H9 (cell line): Measurements from ENCODE around the gene PEPD. TPM values are rescaled to one million over a fixed set of nuclear protein-coding genes. Genes with fewer than 3 reads are reported as not detected.

Source experiments
- DNase-seq: peaks from one replicate; pipeline ENCODE4 v3.0.0-alpha.2; 2017
- H2AFZ ChIP-seq: one replicate; pipeline ENCODE4 v1.6.1; 2013; ENCODE audit warnings: mild to moderate bottlenecking, low read length, control low read depth, moderate library complexity
- H2AK5ac ChIP-seq: 2 replicates; pipeline ENCODE4 v1.6.1; 2013; ENCODE audit warnings: low read length, control low read depth, mixed read lengths; ENCODE audit not compliant: insufficient read length
- H2BK120ac ChIP-seq: one replicate; pipeline ENCODE4 v1.6.1; 2013; ENCODE audit warnings: low read depth, mild to moderate bottlenecking, low read length, control low read depth, inconsistent platforms; ENCODE audit not compliant: poor library complexity, severe bottlenecking
- H2BK12ac ChIP-seq: 2 replicates; pipeline ENCODE4 v1.6.1; 2013; ENCODE audit warnings: low read length, control low read depth, mixed read lengths, low read depth; ENCODE audit not compliant: insufficient read length
- H2BK15ac ChIP-seq: 2 replicates; pipeline ENCODE4 v1.6.1; 2013; ENCODE audit warnings: low read depth, low read length, control low read depth
- H2BK20ac ChIP-seq: one replicate; pipeline ENCODE4 v1.6.1; 2013; ENCODE audit warnings: low read depth, mild to moderate bottlenecking, low read length, control low read depth, inconsistent platforms; ENCODE audit not compliant: poor library complexity, severe bottlenecking
- H2BK5ac ChIP-seq: 2 replicates; pipeline ENCODE4 v1.6.1; 2013; ENCODE audit warnings: low read length, control low read depth, mixed read lengths; ENCODE audit not compliant: insufficient read length
- H3K14ac ChIP-seq: 2 replicates; pipeline ENCODE4 v1.6.1; 2013; ENCODE audit warnings: low read length, control low read depth; ENCODE audit not compliant: insufficient read depth
- H3K18ac ChIP-seq: 2 replicates; pipeline ENCODE4 v1.6.1; 2013; ENCODE audit warnings: low read depth, mild to moderate bottlenecking, mixed read lengths, low read length, control low read depth; ENCODE audit not compliant: insufficient read length
- H3K23ac ChIP-seq: 2 replicates; pipeline ENCODE4 v1.6.1; 2013; ENCODE audit warnings: low read length, control low read depth, mixed read lengths, low read depth; ENCODE audit not compliant: insufficient read length
- H3K23me2 ChIP-seq: 2 replicates; pipeline ENCODE4 v1.6.1; 2013; ENCODE audit warnings: low read depth, mild to moderate bottlenecking, mixed read lengths, low read length, control low read depth; ENCODE audit not compliant: insufficient read length, poor library complexity, severe bottlenecking
- H3K27ac ChIP-seq: 2 replicates; pipeline ENCODE4 v1.5.1; 2013; ENCODE audit warnings: low read length, control low read depth, mixed read lengths, low read depth; ENCODE audit not compliant: insufficient read length
- H3K27me3 ChIP-seq: 2 replicates; pipeline ENCODE4 v1.6.1; 2013; ENCODE audit warnings: low read length, control low read depth, inconsistent platforms; ENCODE audit not compliant: insufficient read depth
- H3K4ac ChIP-seq: 2 replicates; pipeline ENCODE4 v1.6.1; 2013; ENCODE audit warnings: low read depth, mild to moderate bottlenecking, control low read depth, inconsistent platforms, low read length, moderate library complexity
- H3K4me1 ChIP-seq: 2 replicates; pipeline ENCODE4 v1.6.1; 2013; ENCODE audit warnings: low read length, control low read depth, inconsistent platforms; ENCODE audit not compliant: insufficient read depth
- H3K4me2 ChIP-seq: 2 replicates; pipeline ENCODE4 v1.6.1; 2013; ENCODE audit warnings: low read length, control low read depth, mixed read lengths; ENCODE audit not compliant: insufficient read length, insufficient read depth
- H3K56ac ChIP-seq: 2 replicates; pipeline ENCODE4 v1.6.1; 2013; ENCODE audit warnings: low read depth, mild to moderate bottlenecking, mixed read lengths, low read length, control low read depth; ENCODE audit not compliant: insufficient read length
- H3K79me1 ChIP-seq: 2 replicates; pipeline ENCODE4 v1.6.1; 2013; ENCODE audit warnings: low read depth, mild to moderate bottlenecking, moderate library complexity, low read length, control low read depth, inconsistent platforms; ENCODE audit not compliant: insufficient read depth, poor library complexity, severe bottlenecking
- H3K79me2 ChIP-seq: 2 replicates; pipeline ENCODE4 v1.6.1; 2013; ENCODE audit warnings: low read length, control low read depth, inconsistent platforms; ENCODE audit not compliant: insufficient read depth
- H3K9ac ChIP-seq: 2 replicates; pipeline ENCODE4 v1.6.1; 2013; ENCODE audit warnings: low read length, control low read depth, mixed read lengths; ENCODE audit not compliant: insufficient read length; ENCODE audit errors: extremely low read depth
- H3K9me3 ChIP-seq: one replicate; pipeline ENCODE4 v1.6.1; 2013; ENCODE audit warnings: low read depth, low read length, inconsistent platforms; ENCODE audit not compliant: control insufficient read depth
- H3T11ph ChIP-seq: one replicate; pipeline ENCODE4 v1.6.1; 2013; ENCODE audit warnings: mild to moderate bottlenecking, low read length, control low read depth, inconsistent platforms
- H4K20me1 ChIP-seq: one replicate; pipeline ENCODE4 v1.6.1; 2013; ENCODE audit not compliant: control insufficient read depth, insufficient read length, insufficient read depth
- H4K5ac ChIP-seq: 2 replicates; pipeline ENCODE4 v1.6.1; 2013; ENCODE audit warnings: low read depth, mild to moderate bottlenecking, mixed read lengths, low read length, control low read depth; ENCODE audit not compliant: insufficient read length
- H4K8ac ChIP-seq: replicated peaks from 2 replicates; pipeline ENCODE4 v1.6.1; 2013; ENCODE audit warnings: low read length, control low read depth, mixed read lengths, low read depth; ENCODE audit not compliant: insufficient read length
- H4K91ac ChIP-seq: 2 replicates; pipeline ENCODE4 v1.6.1; 2013; ENCODE audit warnings: low read depth, mild to moderate bottlenecking, moderate library complexity, mixed read lengths, low read length, control low read depth; ENCODE audit not compliant: insufficient read length
- H3K27ac Mint-ChIP-seq, 3 experiments: 2 replicates in 2 of 3; 3 replicates in 1 of 3; pipeline ENCODE4 v1.8.0; 2020 to 2021; ENCODE audit warnings: mixed read lengths in 3 of 3, mild to moderate bottlenecking in 1 of 3, moderate library complexity in 1 of 3
- H3K27me3 Mint-ChIP-seq: 2 replicates; pipeline ENCODE4 v1.8.0; 2021; ENCODE audit warnings: low read depth, mild to moderate bottlenecking, moderate library complexity, mixed read lengths
- H3K36me3 Mint-ChIP-seq, 3 experiments: 2 replicates in 2 of 3; 3 replicates in 1 of 3; pipeline ENCODE4 v1.8.0; 2020 to 2021; ENCODE audit warnings: low read depth in 3 of 3, mixed read lengths in 3 of 3; ENCODE audit not compliant: insufficient read depth in 1 of 3
- H3K4me1 Mint-ChIP-seq, 2 experiments: 2 replicates each; pipeline ENCODE4 v1.8.0; 2020; ENCODE audit warnings: mixed read lengths in 2 of 2
- H3K4me3 Mint-ChIP-seq, 2 experiments: 2 replicates in 1 of 2; 3 replicates in 1 of 2; pipeline ENCODE4 v1.8.0; 2020 to 2021; ENCODE audit warnings: mild to moderate bottlenecking in 2 of 2, mixed read lengths in 2 of 2, moderate library complexity in 1 of 2
- H3K9me3 Mint-ChIP-seq, 2 experiments: 2 replicates in 1 of 2; 3 replicates in 1 of 2; pipeline ENCODE4 v1.8.0; 2020; ENCODE audit warnings: mild to moderate bottlenecking in 2 of 2, mixed read lengths in 2 of 2, moderate library complexity in 1 of 2
- CTCF ChIP-seq: fragments of 200-600 bp; sonication (generic); conservative IDR thresholded peaks from 3 replicates; pipeline ENCODE4 v1.8.0; 2021; ENCODE audit warnings: antibody characterized with exemption, mild to moderate bottlenecking
- WGBS: extraction: QIAGEN DNeasy Blood & Tissue Kit; methylation state at CpG from one replicate; pipeline ENCODE4 v1.1.7; 2013; ENCODE audit warnings: missing lambda C conversion rate, low lambda C conversion rate, mixed read lengths; ENCODE audit not compliant: insufficient read length; ENCODE audit errors: extremely low coverage; 5-methylcytosine and 5-hydroxymethylcytosine counted together
- total RNA-seq: library from RNA; stranded (reverse); gene quantifications from 2 replicates; pipeline ENCODE4 v1.2.1, GENCODE V29; 2021

The PEPD gene
- total RNA-seq, 1 experiment from 2014 or later, result 52.8 TPM

GRCh38 chr19:33420821-33421220 lies 100.8 kb downstream of the PEPD start:
- Mint-ChIP-seq H3K4me3 (no peak overlapping the region), H3K9me3 (no peaks in the 10 kb centered on the region), H3K27ac (no peak overlapping the region), H3K36me3 (peaks cover 0 to 3% (median 0%) of the 10 kb centered on the region in 3 experiments; a peak in 1 of 7 replicates), H3K4me1 (peaks cover 4 to 15% of the 10 kb centered on the region in 2 experiments), H3K27me3 (no peaks in the 10 kb centered on the region)
- Histone ChIP-seq H2AFZ (no peak overlapping the region), H2BK20ac (no peak overlapping the region), H3K4me2 (no peak overlapping the region), H2BK15ac (no peak overlapping the region), H3K79me2 (no peaks in the 10 kb centered on the region), H2BK120ac (no peak overlapping the region), H3K9ac (no peak overlapping the region), H2AK5ac (no peak overlapping the region), H4K91ac (no peak overlapping the region), H3K27me3 (no peaks in the 10 kb centered on the region), H3K14ac (no peak overlapping the region), H3T11ph (no peak overlapping the region), H3K56ac (no peak overlapping the region), H3K23ac (no peak overlapping the region), H4K20me1 (no peaks in the 10 kb centered on the region), H2BK12ac (no peak overlapping the region), H2BK5ac (no peak overlapping the region), H4K5ac (no peak overlapping the region), H4K8ac (no peak overlapping the region), H3K18ac (no peak overlapping the region), H3K4ac (no peak overlapping the region), H3K4me1 (no peaks in the 10 kb centered on the region), H3K79me1 (no peaks in the 10 kb centered on the region), H3K23me2 (no peaks in the 10 kb centered on the region), H3K27ac (no peak overlapping the region), H3K9me3 (no peaks in the 10 kb centered on the region)
- no peak for DNase-seq
- no peak for TF ChIP-seq CTCF
- WGBS, result no CpG with 5 or more reads among the region's 9 CpGs
